Ascending aorta (tissue), 2 donors: ENCODE data around the gene LYPD6B. TPM values are rescaled to one million over a fixed set of nuclear protein-coding genes. Genes with fewer than 3 reads are reported as not detected.

Experiments
- DNase-seq, 2 donors: peaks; one replicate each; pipeline ENCODE4 v3.0.0-alpha.2; 2019; ENCODE audit warnings: low spot score in 2 of 2
- H3K27ac ChIP-seq, 2 donors: fragments of 200-600 bp; sonication (generic); one replicate each; pipeline ENCODE4 v1.5.1; 2016 to 2017; ENCODE audit warnings: mild to moderate bottlenecking in 1 of 2
- H3K27me3 ChIP-seq: fragments of 200-600 bp; sonication (generic); one replicate; pipeline ENCODE4 v1.5.1; 2017
- H3K36me3 ChIP-seq, 2 donors: fragments of 200-600 bp; sonication (generic); one replicate each; pipeline ENCODE4 v1.5.1; 2016
- H3K4me1 ChIP-seq, 2 donors: fragments of 200-600 bp; sonication (generic); one replicate each; pipeline ENCODE4 v1.5.1; 2016 to 2017; ENCODE audit warnings: mild to moderate bottlenecking in 1 of 2
- H3K4me3 ChIP-seq, 2 donors: fragments of 200-600 bp; sonication (generic); one replicate each; pipeline ENCODE4 v1.5.1; 2016 to 2017; ENCODE audit warnings: mild to moderate bottlenecking in 1 of 2
- H3K9me3 ChIP-seq, 2 donors: fragments of 200-600 bp; sonication (generic); one replicate each; pipeline ENCODE4 v1.5.1; 2016
- intact Hi-C: fragments of 100-400 bp; cut with DNase I; formaldehyde crosslinking; loops from one replicate; pipeline ENCODE4 v1.15.1; 2023
- total RNA-seq: library from RNA; depleted of rRNA; stranded (reverse); fragments of >200 nt; gene quantifications from one replicate; pipeline ENCODE4 v1.1.0, GENCODE V29; 2016
- TF ChIP-seq, protein P1 (sequence below), 3 experiments: fragments of 200-600 bp in 2 of 3; fragments of 450-650 bp in 1 of 3; sonication (generic) in 2 of 3; IDR thresholded peaks; one replicate each; pipeline ENCODE4 v1.5.1; 2016 to 2019; ENCODE audit warnings: antibody characterized with exemption in 3 of 3, mild to moderate bottlenecking in 1 of 3, moderate library complexity in 1 of 3

The LYPD6B gene
- total RNA-seq, 1 donor from 2014 or later, result not detected

DNA sequence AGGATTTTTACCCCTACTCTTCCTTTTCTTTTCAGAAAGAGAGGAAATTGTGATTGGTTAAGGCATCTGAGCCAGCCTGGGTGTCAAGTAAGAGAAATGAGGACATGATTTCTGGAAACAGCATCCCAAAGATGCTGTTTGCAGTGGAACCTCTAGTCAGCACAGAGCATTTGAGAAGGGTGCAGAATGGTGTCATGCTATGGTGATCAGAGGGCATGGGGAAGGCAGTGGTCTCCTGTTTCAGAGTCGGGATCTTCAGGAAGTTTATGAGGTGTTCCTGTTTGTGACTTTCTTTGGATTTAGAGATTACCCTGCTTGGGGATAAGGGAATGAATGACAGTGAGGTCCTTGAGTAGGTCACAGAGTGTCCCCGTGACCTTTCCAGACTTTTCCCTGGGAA lies 117.5 kb downstream of the LYPD6B start:
- no peak overlapping the region for H3K4me3 ChIP-seq
- H3K27ac ChIP-seq, result no peak overlapping the region
- no peaks in the 10 kb centered on the region for H3K27me3 ChIP-seq
- H3K4me1 ChIP-seq, result no peaks in the 10 kb centered on the region
- DNase-seq, result no peak
- no peaks in the 10 kb centered on the region for H3K9me3 ChIP-seq
- TF ChIP-seq, protein P1, sequence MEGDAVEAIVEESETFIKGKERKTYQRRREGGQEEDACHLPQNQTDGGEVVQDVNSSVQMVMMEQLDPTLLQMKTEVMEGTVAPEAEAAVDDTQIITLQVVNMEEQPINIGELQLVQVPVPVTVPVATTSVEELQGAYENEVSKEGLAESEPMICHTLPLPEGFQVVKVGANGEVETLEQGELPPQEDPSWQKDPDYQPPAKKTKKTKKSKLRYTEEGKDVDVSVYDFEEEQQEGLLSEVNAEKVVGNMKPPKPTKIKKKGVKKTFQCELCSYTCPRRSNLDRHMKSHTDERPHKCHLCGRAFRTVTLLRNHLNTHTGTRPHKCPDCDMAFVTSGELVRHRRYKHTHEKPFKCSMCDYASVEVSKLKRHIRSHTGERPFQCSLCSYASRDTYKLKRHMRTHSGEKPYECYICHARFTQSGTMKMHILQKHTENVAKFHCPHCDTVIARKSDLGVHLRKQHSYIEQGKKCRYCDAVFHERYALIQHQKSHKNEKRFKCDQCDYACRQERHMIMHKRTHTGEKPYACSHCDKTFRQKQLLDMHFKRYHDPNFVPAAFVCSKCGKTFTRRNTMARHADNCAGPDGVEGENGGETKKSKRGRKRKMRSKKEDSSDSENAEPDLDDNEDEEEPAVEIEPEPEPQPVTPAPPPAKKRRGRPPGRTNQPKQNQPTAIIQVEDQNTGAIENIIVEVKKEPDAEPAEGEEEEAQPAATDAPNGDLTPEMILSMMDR (IDR thresholded peaks at IDR 0.05), result no peak
- intact Hi-C loops, result no loop called here
- no peaks in the 10 kb centered on the region for H3K36me3 ChIP-seq

- intact Hi-C loops, result no loop called here
- Histone ChIP-seq H3K27ac (no peak overlapping the region), H3K4me1 (no peaks in the 10 kb centered on the region), H3K27me3 (no peaks in the 10 kb centered on the region), H3K36me3 (no peaks in the 10 kb centered on the region), H3K4me3 (no peak overlapping the region), H3K9me3 (no peaks in the 10 kb centered on the region)
- DNase-seq, result no peak
- TF ChIP-seq, protein P1 (IDR thresholded peaks at IDR 0.05), result no peak
These were observed 118.7 kb downstream of the LYPD6B start for GRCh38 chr2:149156971-149157740.

- intact Hi-C loops, result no loop called here
- H3K4me1 ChIP-seq, result no peaks in the 10 kb centered on the region
- DNase-seq, result no peak
- H3K4me3 ChIP-seq, result no peak overlapping the region
- H3K36me3 ChIP-seq, result no peaks in the 10 kb centered on the region
- no peak overlapping the region for H3K27ac ChIP-seq
- TF ChIP-seq, protein P1 (IDR thresholded peaks at IDR 0.05), result no peak
- H3K27me3 ChIP-seq, result no peaks in the 10 kb centered on the region
- no peaks in the 10 kb centered on the region for H3K9me3 ChIP-seq
These were observed 120.5 kb downstream of the LYPD6B start for GRCh38 chr2:149158957-149159356.

DNA sequence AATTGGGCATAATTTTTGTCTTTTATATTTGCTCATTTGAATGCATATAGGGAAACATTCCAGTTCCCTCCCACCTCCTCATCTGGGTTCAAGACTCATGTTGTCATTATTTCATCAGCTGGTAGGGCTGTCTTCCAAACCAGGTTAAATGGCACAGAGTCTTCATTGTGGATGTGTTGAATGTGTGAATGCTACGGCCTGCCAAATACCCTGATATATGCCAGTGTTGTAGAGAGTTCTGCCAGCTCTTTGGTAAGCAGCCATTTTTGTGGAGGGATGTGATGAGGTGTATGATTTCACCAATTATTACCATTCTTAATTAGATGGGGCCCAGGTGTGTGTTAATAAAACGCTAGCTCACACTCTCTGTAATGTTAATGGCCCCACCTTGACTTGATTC lies 121.7 kb downstream of the LYPD6B start:
- no peak overlapping the region for H3K27ac ChIP-seq
- no peaks in the 10 kb centered on the region for H3K27me3 ChIP-seq
- no peak overlapping the region for H3K4me3 ChIP-seq
- TF ChIP-seq, protein P1 (IDR thresholded peaks at IDR 0.05), result no peak
- H3K9me3 ChIP-seq, result no peaks in the 10 kb centered on the region
- intact Hi-C loops, result no loop called here
- no peak for DNase-seq
- no peaks in the 10 kb centered on the region for H3K4me1 ChIP-seq
- H3K36me3 ChIP-seq, result no peaks in the 10 kb centered on the region

GRCh38 chr2:149160701-149161217 lies 122.3 kb downstream of the LYPD6B start:
- no peaks in the 10 kb centered on the region for H3K9me3 ChIP-seq
- no peak for DNase-seq
- intact Hi-C loops, result no loop called here
- no peak overlapping the region for H3K27ac ChIP-seq
- H3K4me1 ChIP-seq, result no peaks in the 10 kb centered on the region
- no peaks in the 10 kb centered on the region for H3K27me3 ChIP-seq
- H3K36me3 ChIP-seq, result no peaks in the 10 kb centered on the region
- no peak overlapping the region for H3K4me3 ChIP-seq
- TF ChIP-seq, protein P1 (IDR thresholded peaks at IDR 0.05), result no peak
